H9 (cell line): ENCODE results near the gene FRAS1. TPM values are rescaled to one million over a fixed set of nuclear protein-coding genes. Genes with fewer than 3 reads are reported as not detected.
A peak's percentile ranks its signal among the peaks of the same experiment; 100 is the strongest.

Source experiments
- DNase-seq: peaks from one replicate; pipeline ENCODE4 v3.0.0-alpha.2; 2017
- H2AFZ ChIP-seq: one replicate; pipeline ENCODE4 v1.6.1; 2013; ENCODE audit warnings: mild to moderate bottlenecking, low read length, control low read depth, moderate library complexity
- H2AK5ac ChIP-seq: 2 replicates; pipeline ENCODE4 v1.6.1; 2013; ENCODE audit warnings: low read length, control low read depth, mixed read lengths; ENCODE audit not compliant: insufficient read length
- H2BK120ac ChIP-seq: one replicate; pipeline ENCODE4 v1.6.1; 2013; ENCODE audit warnings: low read depth, mild to moderate bottlenecking, low read length, control low read depth, inconsistent platforms; ENCODE audit not compliant: poor library complexity, severe bottlenecking
- H2BK12ac ChIP-seq: 2 replicates; pipeline ENCODE4 v1.6.1; 2013; ENCODE audit warnings: low read length, control low read depth, mixed read lengths, low read depth; ENCODE audit not compliant: insufficient read length
- H2BK15ac ChIP-seq: 2 replicates; pipeline ENCODE4 v1.6.1; 2013; ENCODE audit warnings: low read depth, low read length, control low read depth
- H2BK20ac ChIP-seq: one replicate; pipeline ENCODE4 v1.6.1; 2013; ENCODE audit warnings: low read depth, mild to moderate bottlenecking, low read length, control low read depth, inconsistent platforms; ENCODE audit not compliant: poor library complexity, severe bottlenecking
- H2BK5ac ChIP-seq: 2 replicates; pipeline ENCODE4 v1.6.1; 2013; ENCODE audit warnings: low read length, control low read depth, mixed read lengths; ENCODE audit not compliant: insufficient read length
- H3K14ac ChIP-seq: 2 replicates; pipeline ENCODE4 v1.6.1; 2013; ENCODE audit warnings: low read length, control low read depth; ENCODE audit not compliant: insufficient read depth
- H3K18ac ChIP-seq: 2 replicates; pipeline ENCODE4 v1.6.1; 2013; ENCODE audit warnings: low read depth, mild to moderate bottlenecking, mixed read lengths, low read length, control low read depth; ENCODE audit not compliant: insufficient read length
- H3K23ac ChIP-seq: 2 replicates; pipeline ENCODE4 v1.6.1; 2013; ENCODE audit warnings: low read length, control low read depth, mixed read lengths, low read depth; ENCODE audit not compliant: insufficient read length
- H3K23me2 ChIP-seq: 2 replicates; pipeline ENCODE4 v1.6.1; 2013; ENCODE audit warnings: low read depth, mild to moderate bottlenecking, mixed read lengths, low read length, control low read depth; ENCODE audit not compliant: insufficient read length, poor library complexity, severe bottlenecking
- H3K27ac ChIP-seq: 2 replicates; pipeline ENCODE4 v1.5.1; 2013; ENCODE audit warnings: low read length, control low read depth, mixed read lengths, low read depth; ENCODE audit not compliant: insufficient read length
- H3K27me3 ChIP-seq: 2 replicates; pipeline ENCODE4 v1.6.1; 2013; ENCODE audit warnings: low read length, control low read depth, inconsistent platforms; ENCODE audit not compliant: insufficient read depth
- H3K4ac ChIP-seq: 2 replicates; pipeline ENCODE4 v1.6.1; 2013; ENCODE audit warnings: low read depth, mild to moderate bottlenecking, control low read depth, inconsistent platforms, low read length, moderate library complexity
- H3K4me1 ChIP-seq: 2 replicates; pipeline ENCODE4 v1.6.1; 2013; ENCODE audit warnings: low read length, control low read depth, inconsistent platforms; ENCODE audit not compliant: insufficient read depth
- H3K4me2 ChIP-seq: 2 replicates; pipeline ENCODE4 v1.6.1; 2013; ENCODE audit warnings: low read length, control low read depth, mixed read lengths; ENCODE audit not compliant: insufficient read length, insufficient read depth
- H3K56ac ChIP-seq: 2 replicates; pipeline ENCODE4 v1.6.1; 2013; ENCODE audit warnings: low read depth, mild to moderate bottlenecking, mixed read lengths, low read length, control low read depth; ENCODE audit not compliant: insufficient read length
- H3K79me1 ChIP-seq: 2 replicates; pipeline ENCODE4 v1.6.1; 2013; ENCODE audit warnings: low read depth, mild to moderate bottlenecking, moderate library complexity, low read length, control low read depth, inconsistent platforms; ENCODE audit not compliant: insufficient read depth, poor library complexity, severe bottlenecking
- H3K79me2 ChIP-seq: 2 replicates; pipeline ENCODE4 v1.6.1; 2013; ENCODE audit warnings: low read length, control low read depth, inconsistent platforms; ENCODE audit not compliant: insufficient read depth
- H3K9ac ChIP-seq: 2 replicates; pipeline ENCODE4 v1.6.1; 2013; ENCODE audit warnings: low read length, control low read depth, mixed read lengths; ENCODE audit not compliant: insufficient read length; ENCODE audit errors: extremely low read depth
- H3K9me3 ChIP-seq: one replicate; pipeline ENCODE4 v1.6.1; 2013; ENCODE audit warnings: low read depth, low read length, inconsistent platforms; ENCODE audit not compliant: control insufficient read depth
- H3T11ph ChIP-seq: one replicate; pipeline ENCODE4 v1.6.1; 2013; ENCODE audit warnings: mild to moderate bottlenecking, low read length, control low read depth, inconsistent platforms
- H4K20me1 ChIP-seq: one replicate; pipeline ENCODE4 v1.6.1; 2013; ENCODE audit not compliant: control insufficient read depth, insufficient read length, insufficient read depth
- H4K5ac ChIP-seq: 2 replicates; pipeline ENCODE4 v1.6.1; 2013; ENCODE audit warnings: low read depth, mild to moderate bottlenecking, mixed read lengths, low read length, control low read depth; ENCODE audit not compliant: insufficient read length
- H4K8ac ChIP-seq: replicated peaks from 2 replicates; pipeline ENCODE4 v1.6.1; 2013; ENCODE audit warnings: low read length, control low read depth, mixed read lengths, low read depth; ENCODE audit not compliant: insufficient read length
- H4K91ac ChIP-seq: 2 replicates; pipeline ENCODE4 v1.6.1; 2013; ENCODE audit warnings: low read depth, mild to moderate bottlenecking, moderate library complexity, mixed read lengths, low read length, control low read depth; ENCODE audit not compliant: insufficient read length
- H3K27ac Mint-ChIP-seq, 3 experiments: 2 replicates in 2 of 3; 3 replicates in 1 of 3; pipeline ENCODE4 v1.8.0; 2020 to 2021; ENCODE audit warnings: mixed read lengths in 3 of 3, mild to moderate bottlenecking in 1 of 3, moderate library complexity in 1 of 3
- H3K27me3 Mint-ChIP-seq: 2 replicates; pipeline ENCODE4 v1.8.0; 2021; ENCODE audit warnings: low read depth, mild to moderate bottlenecking, moderate library complexity, mixed read lengths
- H3K36me3 Mint-ChIP-seq, 3 experiments: 2 replicates in 2 of 3; 3 replicates in 1 of 3; pipeline ENCODE4 v1.8.0; 2020 to 2021; ENCODE audit warnings: low read depth in 3 of 3, mixed read lengths in 3 of 3; ENCODE audit not compliant: insufficient read depth in 1 of 3
- H3K4me1 Mint-ChIP-seq, 2 experiments: 2 replicates each; pipeline ENCODE4 v1.8.0; 2020; ENCODE audit warnings: mixed read lengths in 2 of 2
- H3K4me3 Mint-ChIP-seq, 2 experiments: 2 replicates in 1 of 2; 3 replicates in 1 of 2; pipeline ENCODE4 v1.8.0; 2020 to 2021; ENCODE audit warnings: mild to moderate bottlenecking in 2 of 2, mixed read lengths in 2 of 2, moderate library complexity in 1 of 2
- H3K9me3 Mint-ChIP-seq, 2 experiments: 2 replicates in 1 of 2; 3 replicates in 1 of 2; pipeline ENCODE4 v1.8.0; 2020; ENCODE audit warnings: mild to moderate bottlenecking in 2 of 2, mixed read lengths in 2 of 2, moderate library complexity in 1 of 2
- CTCF ChIP-seq: fragments of 200-600 bp; sonication (generic); conservative IDR thresholded peaks from 3 replicates; pipeline ENCODE4 v1.8.0; 2021; ENCODE audit warnings: antibody characterized with exemption, mild to moderate bottlenecking
- WGBS: extraction: QIAGEN DNeasy Blood & Tissue Kit; methylation state at CpG from one replicate; pipeline ENCODE4 v1.1.7; 2013; ENCODE audit warnings: missing lambda C conversion rate, low lambda C conversion rate, mixed read lengths; ENCODE audit not compliant: insufficient read length; ENCODE audit errors: extremely low coverage; 5-methylcytosine and 5-hydroxymethylcytosine counted together
- total RNA-seq: library from RNA; stranded (reverse); gene quantifications from 2 replicates; pipeline ENCODE4 v1.2.1, GENCODE V29; 2021

The FRAS1 gene
- total RNA-seq, 1 experiment from 2014 or later, result 58.5 TPM

DNA sequence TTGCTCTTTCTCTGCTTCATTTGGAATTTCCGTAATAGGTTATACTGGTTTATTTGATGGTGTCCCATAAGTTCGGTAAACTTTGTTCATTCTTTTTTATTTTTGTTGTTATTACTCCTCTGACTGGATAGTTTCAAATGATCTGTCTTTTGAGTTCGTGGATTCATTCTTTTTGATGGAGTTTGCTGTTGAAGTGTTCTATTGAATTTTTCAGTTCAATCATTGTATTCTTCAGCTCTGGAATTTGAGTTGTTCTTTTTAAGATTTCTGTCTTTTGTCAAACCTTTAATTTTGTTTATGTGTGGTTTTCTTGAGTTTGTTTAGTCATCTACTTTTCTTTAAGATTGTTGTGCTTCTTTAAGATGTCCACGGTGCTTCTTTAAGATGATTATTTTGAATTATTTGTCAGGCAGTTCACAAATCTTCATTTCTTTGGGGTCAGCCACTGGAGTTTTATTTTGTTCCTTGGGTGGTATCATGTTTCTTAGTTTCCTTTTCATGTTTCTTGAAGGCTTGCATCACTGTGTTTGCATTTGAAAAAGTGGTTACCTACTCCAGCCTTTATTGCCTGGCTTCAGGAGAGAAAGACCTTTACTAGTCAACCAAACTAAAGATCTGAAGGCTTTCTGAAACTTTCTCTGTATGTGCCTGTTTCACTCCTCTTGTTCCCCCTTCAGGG lies 339.6 kb downstream of the FRAS1 start:
- no peaks in the 10 kb centered on the region for H3K23me2 ChIP-seq
- no peak overlapping the region for H2AFZ ChIP-seq
- DNase-seq, result no peak
- no peak overlapping the region for H3K14ac ChIP-seq
- no CpG with 5 or more reads among the region's 4 CpGs for WGBS
- no peak overlapping the region for H2BK15ac ChIP-seq
- H2BK120ac ChIP-seq, result no peak overlapping the region
- H4K5ac ChIP-seq, result no peak overlapping the region
- no peak overlapping the region for H3K23ac ChIP-seq
- peak overlapping the region; percentile 56 for H3K4me2 ChIP-seq
- peaks cover 7% of the 10 kb centered on the region; the same call in 1 of the 2 replicates for H3K4me1 ChIP-seq
- no peak overlapping the region for H2BK20ac ChIP-seq
- H3K18ac ChIP-seq, result no peak overlapping the region
- H2BK12ac ChIP-seq, result no peak overlapping the region
- no peaks in the 10 kb centered on the region for H3K9me3 ChIP-seq
- H3T11ph ChIP-seq, result no peak overlapping the region
- no peak overlapping the region for H4K91ac ChIP-seq
- peaks cover 17 to 18% of the 10 kb centered on the region in 2 experiments for H3K4me1 Mint-ChIP-seq
- H3K4me3 Mint-ChIP-seq, result peak overlapping the region; percentile 2 to 4; a peak in 2 of 5 replicates
- H4K20me1 ChIP-seq, result no peaks in the 10 kb centered on the region
- no peak overlapping the region for H3K27ac ChIP-seq
- H3K27me3 Mint-ChIP-seq, result no peaks in the 10 kb centered on the region
- peak overlapping the region; percentile 65 to 94 (median 89); a peak in 6 of 7 replicates for H3K27ac Mint-ChIP-seq
- no peaks in the 10 kb centered on the region for H3K79me2 ChIP-seq
- peaks cover 32 to 43% (median 33%) of the 10 kb centered on the region in 3 experiments for H3K36me3 Mint-ChIP-seq
- peaks cover 15 to 16% of the 10 kb centered on the region in 2 experiments for H3K9me3 Mint-ChIP-seq
- H2AK5ac ChIP-seq, result no peak overlapping the region
- H3K9ac ChIP-seq, result no peak overlapping the region
- no peak overlapping the region for H3K56ac ChIP-seq
- no peak for TF ChIP-seq CTCF
- no peak overlapping the region for H3K4ac ChIP-seq
- H3K79me1 ChIP-seq, result no peaks in the 10 kb centered on the region
- H4K8ac ChIP-seq, result no peak overlapping the region
- H2BK5ac ChIP-seq, result no peak overlapping the region
- no peaks in the 10 kb centered on the region for H3K27me3 ChIP-seq
